Spleen (tissue), 7 donors: ENCODE data around the gene TCF12.

Experiments used
- POLR2A ChIP-seq, 3 donors: fragments of 450-650 bp; IDR thresholded peaks; one replicate each; pipeline ENCODE4 v1.5.1; 2017; ENCODE audit warnings: antibody characterized with exemption in 3 of 3, mild to moderate bottlenecking in 1 of 3
- POLR2AphosphoS5 ChIP-seq, 3 donors: sonication (generic); formaldehyde crosslinking; IDR thresholded peaks; one replicate each; pipeline ENCODE4 v1.5.1; 2017; ENCODE audit warnings: antibody characterized with exemption in 3 of 3
- TF ChIP-seq, protein P1 (sequence below), 11 experiments: fragments of 200-600 bp in 7 of 11; fragments of 450-650 bp in 4 of 11; sonication (generic) in 4 of 11; IDR thresholded peaks in 8 of 11; conservative IDR thresholded peaks in 3 of 11; 1 replicate in 7 of 11; 2 replicates in 4 of 11; pipeline versions ENCODE4 v1.4.0 to v1.8.0; 2016 to 2021; ENCODE audit warnings: antibody characterized with exemption in 11 of 11, inconsistent platforms in 4 of 11, mild to moderate bottlenecking in 1 of 11
- donor health status: DM: no; HTN: no; CAD: no; lungs with moderate emphysema.
- donor health status: DM: no; HTN: no; CAD: no.
- donor health status: DM: no; HTN: no; CAD: no.

DNA sequence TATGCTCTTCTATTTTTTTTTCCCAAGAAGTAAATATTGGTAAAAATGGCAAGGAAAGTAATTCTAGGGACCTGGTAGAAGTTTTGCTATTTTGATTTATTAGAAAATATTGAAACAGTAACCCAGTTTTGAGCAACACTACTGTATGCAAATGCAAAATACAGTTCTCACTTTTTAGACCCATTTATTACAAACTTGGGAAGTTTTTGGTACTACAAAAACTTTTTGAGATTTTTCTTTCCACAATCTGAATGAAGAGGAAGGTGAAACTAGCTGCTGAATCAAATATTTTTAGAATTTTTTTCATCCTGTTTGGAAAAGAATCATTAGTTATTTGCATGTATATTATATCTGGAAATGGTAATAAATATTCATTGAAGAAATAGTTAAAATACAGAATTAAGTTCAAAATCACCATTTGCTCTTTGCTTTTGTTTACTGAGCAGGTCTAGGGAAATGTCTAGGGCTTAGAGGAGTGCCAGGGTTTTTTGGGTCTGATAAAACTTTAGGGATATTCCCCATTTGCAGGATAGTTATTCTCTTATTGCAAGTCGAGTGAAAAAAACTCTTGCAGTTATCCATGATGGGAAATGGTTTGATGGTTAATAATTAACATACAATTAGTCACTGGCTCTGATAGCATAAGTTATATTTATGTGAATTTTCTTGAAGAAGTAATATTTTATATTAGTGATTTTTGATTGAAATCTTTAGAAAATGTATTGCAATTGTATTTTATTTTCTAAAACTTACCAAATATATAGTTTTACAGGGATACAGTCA lies 47.0 kb downstream of the TCF12 start:
- TF ChIP-seq, protein P1, sequence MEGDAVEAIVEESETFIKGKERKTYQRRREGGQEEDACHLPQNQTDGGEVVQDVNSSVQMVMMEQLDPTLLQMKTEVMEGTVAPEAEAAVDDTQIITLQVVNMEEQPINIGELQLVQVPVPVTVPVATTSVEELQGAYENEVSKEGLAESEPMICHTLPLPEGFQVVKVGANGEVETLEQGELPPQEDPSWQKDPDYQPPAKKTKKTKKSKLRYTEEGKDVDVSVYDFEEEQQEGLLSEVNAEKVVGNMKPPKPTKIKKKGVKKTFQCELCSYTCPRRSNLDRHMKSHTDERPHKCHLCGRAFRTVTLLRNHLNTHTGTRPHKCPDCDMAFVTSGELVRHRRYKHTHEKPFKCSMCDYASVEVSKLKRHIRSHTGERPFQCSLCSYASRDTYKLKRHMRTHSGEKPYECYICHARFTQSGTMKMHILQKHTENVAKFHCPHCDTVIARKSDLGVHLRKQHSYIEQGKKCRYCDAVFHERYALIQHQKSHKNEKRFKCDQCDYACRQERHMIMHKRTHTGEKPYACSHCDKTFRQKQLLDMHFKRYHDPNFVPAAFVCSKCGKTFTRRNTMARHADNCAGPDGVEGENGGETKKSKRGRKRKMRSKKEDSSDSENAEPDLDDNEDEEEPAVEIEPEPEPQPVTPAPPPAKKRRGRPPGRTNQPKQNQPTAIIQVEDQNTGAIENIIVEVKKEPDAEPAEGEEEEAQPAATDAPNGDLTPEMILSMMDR (IDR thresholded peaks at IDR 0.05 in 8 of 11, conservative IDR thresholded peaks at IDR 0.05 in 3 of 11), result no peak
- no peak for TF ChIP-seq POLR2A (IDR thresholded peaks at IDR 0.05)
- TF ChIP-seq POLR2AphosphoS5 (IDR thresholded peaks at IDR 0.05), result no peak
